Thoracic aorta (tissue), 2 donors: Measurements from ENCODE around the gene RAI1. TPM values are rescaled to one million over a fixed set of nuclear protein-coding genes. Genes with fewer than 3 reads are reported as not detected.

Experiments
- ATAC-seq: fragments of 150-250 bp; one replicate; pipeline ENCODE4 v1.8.0; 2017; ENCODE audit warnings: low read depth; ENCODE audit not compliant: insufficient number of reproducible peaks, low FRiP score
- DNase-seq: peaks from one replicate; pipeline ENCODE4 v3.0.0-alpha.2; 2020; ENCODE audit warnings: low spot score
- H3K27ac ChIP-seq, 2 donors: fragments of 200-600 bp; sonication (generic); 1 replicate in 1 of 2; 2 replicates in 1 of 2; pipeline ENCODE4 v1.5.1; 2016; ENCODE audit warnings: mild to moderate bottlenecking in 2 of 2, moderate library complexity in 2 of 2
- H3K27me3 ChIP-seq: fragments of 200-600 bp; sonication (generic); replicated peaks from 2 replicates; pipeline ENCODE4 v1.6.0; 2016; ENCODE audit warnings: mild to moderate bottlenecking; ENCODE audit not compliant: insufficient read depth
- H3K36me3 ChIP-seq: fragments of 200-600 bp; sonication (generic); one replicate; pipeline ENCODE4 v1.5.1; 2016
- H3K4me1 ChIP-seq, 2 donors: fragments of 200-600 bp; sonication (generic); 1 replicate in 1 of 2; 2 replicates in 1 of 2; pipeline versions ENCODE4 v1.5.1 to v1.6.0; 2016; ENCODE audit warnings: low read depth in 2 of 2, mild to moderate bottlenecking in 1 of 2; ENCODE audit not compliant: control insufficient read depth in 1 of 2
- H3K4me3 ChIP-seq: fragments of 200-600 bp; sonication (generic); 2 replicates; pipeline ENCODE4 v1.5.1; 2016; ENCODE audit warnings: mild to moderate bottlenecking
- H3K9me3 ChIP-seq: fragments of 200-600 bp; sonication (generic); 2 replicates; pipeline ENCODE4 v1.5.1; 2016
- total RNA-seq, 2 donors: library from RNA; depleted of rRNA; stranded (reverse); fragments of >200 nt; gene quantifications; one replicate each; pipeline versions ENCODE4 v1.1.0 to v1.2.3, GENCODE V29; 2016
- TF ChIP-seq, protein P1 (sequence below): fragments of 200-600 bp; sonication (generic); IDR thresholded peaks from one replicate; pipeline ENCODE4 v1.5.1; 2019; ENCODE audit warnings: antibody characterized with exemption

Gene RAI1
- total RNA-seq, 2 donors from 2014 or later, result 21.0 to 31.5 TPM

DNA sequence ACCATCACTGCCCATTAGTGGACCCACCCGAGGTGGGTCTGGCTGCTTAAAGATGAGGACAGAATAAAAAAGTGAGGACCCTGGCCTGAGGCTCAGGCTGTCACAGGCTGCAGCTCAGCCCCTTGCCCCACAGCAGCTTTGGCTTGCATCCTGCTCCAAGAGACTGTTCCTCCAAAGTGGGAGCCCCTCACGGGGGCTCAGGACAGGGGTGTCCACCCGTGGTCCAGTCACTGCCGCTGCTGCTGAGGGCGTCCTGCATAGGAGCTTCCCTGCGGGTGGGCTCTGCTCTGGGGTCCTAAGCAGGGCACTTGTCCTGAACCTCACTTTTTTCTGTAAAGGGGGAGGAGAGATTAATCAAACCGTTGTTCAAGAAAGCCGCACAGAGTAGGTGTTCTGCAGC is 107.7 kb downstream of the RAI1 start:
- ATAC-seq (no peak), DNase-seq (no peak)
- Histone ChIP-seq H3K27ac (no peak overlapping the region), H3K9me3 (no peaks in the 10 kb centered on the region), H3K36me3 (no peaks in the 10 kb centered on the region), H3K27me3 (no peaks in the 10 kb centered on the region), H3K4me1 (peaks cover 4 to 13% of the 10 kb centered on the region in 2 donors), H3K4me3 (no peak overlapping the region)
- TF ChIP-seq, protein P1, sequence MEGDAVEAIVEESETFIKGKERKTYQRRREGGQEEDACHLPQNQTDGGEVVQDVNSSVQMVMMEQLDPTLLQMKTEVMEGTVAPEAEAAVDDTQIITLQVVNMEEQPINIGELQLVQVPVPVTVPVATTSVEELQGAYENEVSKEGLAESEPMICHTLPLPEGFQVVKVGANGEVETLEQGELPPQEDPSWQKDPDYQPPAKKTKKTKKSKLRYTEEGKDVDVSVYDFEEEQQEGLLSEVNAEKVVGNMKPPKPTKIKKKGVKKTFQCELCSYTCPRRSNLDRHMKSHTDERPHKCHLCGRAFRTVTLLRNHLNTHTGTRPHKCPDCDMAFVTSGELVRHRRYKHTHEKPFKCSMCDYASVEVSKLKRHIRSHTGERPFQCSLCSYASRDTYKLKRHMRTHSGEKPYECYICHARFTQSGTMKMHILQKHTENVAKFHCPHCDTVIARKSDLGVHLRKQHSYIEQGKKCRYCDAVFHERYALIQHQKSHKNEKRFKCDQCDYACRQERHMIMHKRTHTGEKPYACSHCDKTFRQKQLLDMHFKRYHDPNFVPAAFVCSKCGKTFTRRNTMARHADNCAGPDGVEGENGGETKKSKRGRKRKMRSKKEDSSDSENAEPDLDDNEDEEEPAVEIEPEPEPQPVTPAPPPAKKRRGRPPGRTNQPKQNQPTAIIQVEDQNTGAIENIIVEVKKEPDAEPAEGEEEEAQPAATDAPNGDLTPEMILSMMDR, result no peak

DNA sequence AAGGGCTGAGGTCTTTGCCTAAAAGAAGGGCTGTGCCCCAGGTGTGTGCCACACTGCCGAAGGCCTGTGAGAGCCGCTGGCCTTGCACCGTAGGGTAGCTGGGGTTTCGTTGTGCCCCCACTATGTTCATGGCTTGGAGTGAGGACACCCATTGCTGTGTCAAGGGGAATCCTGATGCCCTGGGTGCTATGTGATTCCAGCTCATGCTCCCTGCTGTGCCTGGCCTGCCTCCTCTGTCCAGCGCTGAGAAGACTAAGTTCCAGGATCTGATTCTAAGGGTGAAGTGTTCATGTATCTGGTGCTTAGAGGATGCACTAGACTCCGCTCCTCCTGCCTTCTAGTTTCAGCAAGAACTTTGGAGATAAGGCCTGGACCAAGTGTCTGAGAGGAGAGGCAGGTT is 108.2 kb downstream of the RAI1 start:
- Histone ChIP-seq H3K4me1 (peaks cover 2 to 9% of the 10 kb centered on the region in 2 donors), H3K27ac (no peak overlapping the region), H3K9me3 (no peaks in the 10 kb centered on the region), H3K36me3 (no peaks in the 10 kb centered on the region), H3K4me3 (no peak overlapping the region), H3K27me3 (no peaks in the 10 kb centered on the region)
- TF ChIP-seq, protein P1, result no peak
- DNase-seq (no peak), ATAC-seq (no peak)

DNA sequence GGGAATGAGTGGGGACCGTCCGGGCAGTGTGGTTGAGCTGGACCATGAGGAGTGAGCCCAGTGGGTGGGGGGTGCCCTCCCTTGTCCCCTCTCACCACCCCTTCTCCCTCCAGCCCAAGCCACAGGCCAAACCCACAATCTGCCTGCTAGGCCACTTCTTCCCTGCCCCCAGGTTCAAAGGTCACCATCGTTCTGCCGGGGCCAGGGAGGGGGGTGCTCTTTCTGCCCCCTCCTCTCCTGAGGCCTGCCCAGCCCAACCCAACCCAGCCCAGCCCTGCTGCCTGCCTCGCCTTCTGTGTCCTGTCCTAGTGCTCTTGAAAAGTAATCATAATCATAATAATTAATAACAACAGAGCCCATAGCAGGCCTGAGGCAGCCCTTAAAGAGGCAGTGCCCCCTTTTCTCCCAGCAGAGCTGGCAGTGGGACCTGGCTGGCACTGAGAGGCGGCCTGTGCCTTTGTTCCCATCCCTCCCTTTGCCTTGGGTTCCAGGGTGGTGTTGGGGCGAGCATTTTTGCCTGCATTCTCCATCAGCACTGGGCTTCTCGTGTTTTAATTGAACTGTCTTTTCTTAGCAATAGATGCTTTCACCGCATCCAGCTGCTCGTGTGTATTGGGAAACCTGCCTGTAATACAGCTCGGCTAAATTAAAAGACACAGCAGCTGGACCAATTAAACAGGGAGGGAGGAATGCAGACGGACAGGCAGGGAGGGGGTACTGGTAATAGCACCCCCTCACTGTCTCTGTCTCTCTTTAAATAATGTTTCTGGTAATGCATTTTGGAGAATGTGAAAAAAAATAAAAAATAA is 108.8 kb downstream of the RAI1 start:
- Histone ChIP-seq H3K4me1 (peaks cover 0 to 3% of the 10 kb centered on the region in 2 donors), H3K4me3 (no peak overlapping the region), H3K27ac (no peak overlapping the region), H3K9me3 (no peaks in the 10 kb centered on the region), H3K27me3 (no peaks in the 10 kb centered on the region), H3K36me3 (no peaks in the 10 kb centered on the region)
- ATAC-seq, result no peak
- TF ChIP-seq, protein P1, result no peak
- DNase-seq, result no peak

DNA sequence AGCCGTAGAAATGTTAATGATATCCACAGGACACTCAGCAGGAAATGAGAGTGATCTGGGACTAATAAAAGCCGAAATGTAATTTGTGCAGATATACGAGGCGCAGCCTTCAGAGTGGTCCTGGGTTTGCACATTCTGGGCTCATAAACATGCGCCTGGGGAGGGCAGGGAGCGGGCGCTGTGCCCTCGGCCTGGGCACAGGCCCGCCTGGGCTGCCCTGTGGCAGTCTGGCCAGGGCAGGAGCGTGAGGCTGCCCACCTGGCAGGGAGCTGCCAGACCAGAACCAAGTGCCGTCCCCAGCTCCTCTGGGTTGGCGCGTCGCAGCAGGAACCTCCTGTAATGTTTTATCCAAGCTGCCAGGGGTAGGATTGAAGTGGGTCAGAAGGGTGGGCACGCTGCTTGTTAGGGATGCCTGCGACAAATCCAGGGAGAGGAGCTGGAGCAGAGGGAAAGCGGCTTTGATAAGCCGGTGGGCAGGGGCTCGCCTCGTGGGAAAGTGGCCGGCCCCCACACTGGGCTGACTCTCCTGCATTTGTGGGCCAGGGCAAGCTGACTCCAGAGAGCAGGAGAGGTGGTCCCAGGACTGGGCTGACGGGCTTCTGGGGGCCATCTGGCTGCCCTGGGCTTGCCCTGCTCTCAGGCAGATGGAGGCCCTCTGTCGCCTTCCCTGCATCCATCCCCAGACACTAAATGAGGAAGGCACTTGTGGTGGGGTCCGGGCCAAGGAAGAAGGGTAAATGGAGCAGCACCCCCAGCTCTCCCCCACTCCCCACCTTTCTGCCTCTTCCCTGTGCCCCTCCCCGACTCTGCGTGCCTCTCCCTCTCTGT is 109.6 kb downstream of the RAI1 start:
- no peak overlapping the region for H3K4me3 ChIP-seq
- H3K27me3 ChIP-seq, result no peaks in the 10 kb centered on the region
- DNase-seq, result no peak
- H3K4me1 ChIP-seq, result no peaks in the 10 kb centered on the region
- TF ChIP-seq, protein P1, result no peak
- no peaks in the 10 kb centered on the region for H3K9me3 ChIP-seq
- H3K36me3 ChIP-seq, result no peaks in the 10 kb centered on the region
- no peak for ATAC-seq
- no peak overlapping the region for H3K27ac ChIP-seq

DNA sequence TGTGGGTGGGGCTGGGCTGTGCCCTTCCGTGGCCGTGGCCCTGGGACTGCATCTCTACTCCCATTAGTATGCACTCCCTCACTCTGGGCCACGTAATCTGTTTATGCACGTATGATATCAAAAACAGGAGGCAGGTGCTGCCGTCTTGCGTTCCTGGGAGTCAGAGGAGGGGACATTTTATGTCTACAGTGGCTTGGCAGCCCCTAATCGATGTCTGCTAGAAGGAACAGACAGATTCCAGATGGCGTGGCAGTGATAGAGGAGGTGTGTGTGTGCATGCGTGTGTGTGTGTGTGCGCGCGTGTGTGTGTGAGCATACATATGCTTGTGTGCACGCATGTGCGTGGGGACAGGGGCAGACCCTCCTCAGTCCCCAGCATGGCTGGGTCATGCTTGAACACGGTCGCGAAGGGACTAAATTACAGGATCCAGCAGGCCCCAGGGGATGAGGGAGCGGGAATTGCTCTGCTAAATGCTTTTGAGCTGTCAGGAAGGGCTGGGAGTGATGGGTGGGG is 110.8 kb downstream of the RAI1 start:
- Histone ChIP-seq H3K4me1 (no peaks in the 10 kb centered on the region), H3K27me3 (no peaks in the 10 kb centered on the region), H3K4me3 (no peak overlapping the region), H3K27ac (no peak overlapping the region), H3K36me3 (peaks cover 3% of the 10 kb centered on the region), H3K9me3 (no peaks in the 10 kb centered on the region)
- DNase-seq, result no peak
- TF ChIP-seq, protein P1, result no peak
- ATAC-seq, result no peak
